Neural cell (in vitro differentiated cells): ENCODE results near the gene CST11. TPM values are rescaled to one million over a fixed set of nuclear protein-coding genes. Genes with fewer than 3 reads are reported as not detected.

Source experiments
- H2AFZ ChIP-seq: fragments of 200-600, 300-800 bp; sonication (generic), shearing (Covaris generic); 2 replicates; pipeline ENCODE4 v1.6.0; 2014; ENCODE audit warnings: low read depth, mild to moderate bottlenecking, antibody characterized with exemption, low read length, moderate library complexity
- H3F3A ChIP-seq: fragments of 200-600 bp; shearing (Covaris generic); 2 replicates; pipeline ENCODE4 v1.6.1; 2016; ENCODE audit warnings: mild to moderate bottlenecking, moderate library complexity, mixed read lengths, antibody characterized with exemption, low read length; ENCODE audit not compliant: insufficient read depth, poor library complexity, severe bottlenecking
- H3K27ac ChIP-seq: fragments of 200-600, 300-800 bp; sonication (generic), shearing (Covaris generic); 2 replicates; pipeline ENCODE4 v1.5.1; 2014; ENCODE audit warnings: mild to moderate bottlenecking, low read length, moderate library complexity
- H3K27me3 ChIP-seq: fragments of 300-800, 200-600 bp; sonication (generic), shearing (Covaris generic); 2 replicates; pipeline ENCODE4 v1.6.0; 2014; ENCODE audit warnings: mild to moderate bottlenecking, low read depth, low read length, moderate library complexity; ENCODE audit not compliant: insufficient read depth
- H3K36me3 ChIP-seq: fragments of 300-800, 200-600 bp; sonication (generic), shearing (Covaris generic); 2 replicates; pipeline ENCODE4 v1.5.1; 2014; ENCODE audit warnings: mild to moderate bottlenecking, antibody characterized with exemption, low read length, moderate library complexity; ENCODE audit not compliant: insufficient read depth
- H3K4me2 ChIP-seq: fragments of 300-800, 200-600 bp; sonication (generic), shearing (Covaris generic); 2 replicates; pipeline ENCODE4 v1.6.0; 2014; ENCODE audit warnings: mild to moderate bottlenecking, low read length
- H3K4me3 ChIP-seq: fragments of 300-800, 200-600 bp; sonication (generic), shearing (Covaris generic); 2 replicates; pipeline ENCODE4 v1.5.1; 2014; ENCODE audit warnings: mild to moderate bottlenecking, low read length, moderate library complexity
- H3K79me2 ChIP-seq: fragments of 200-600 bp; shearing (Covaris generic); replicated peaks from 2 replicates; pipeline ENCODE4 v1.6.0; 2014; ENCODE audit warnings: mild to moderate bottlenecking, low read length, moderate library complexity; ENCODE audit not compliant: insufficient read depth
- H3K9ac ChIP-seq: fragments of 300-800, 200-600 bp; sonication (generic), shearing (Covaris generic); 2 replicates; pipeline ENCODE4 v1.6.1; 2016; ENCODE audit warnings: mild to moderate bottlenecking, low read length, mixed read lengths
- H3K9me2 ChIP-seq: fragments of 200-600 bp; shearing (Covaris generic); 2 replicates; pipeline ENCODE4 v1.6.1; 2016; ENCODE audit warnings: mild to moderate bottlenecking, low read length, mixed read lengths; ENCODE audit not compliant: insufficient read depth
- H3K9me3 ChIP-seq: fragments of 200-600, 300-800 bp; sonication (generic), shearing (Covaris generic); 2 replicates; pipeline ENCODE4 v1.6.1; 2016; ENCODE audit warnings: mild to moderate bottlenecking, mixed run types, low read length, moderate library complexity, mixed read lengths
- H4K20me1 ChIP-seq: fragments of 200-600 bp; shearing (Covaris generic); 2 replicates; pipeline ENCODE4 v1.6.1; 2016; ENCODE audit warnings: mild to moderate bottlenecking, mixed run types; ENCODE audit not compliant: insufficient read depth
- EP300 ChIP-seq: fragments of 450-650 bp; conservative IDR thresholded peaks from 2 replicates; pipeline ENCODE4 v1.6.1; 2014; ENCODE audit warnings: antibody characterized with exemption, mild to moderate bottlenecking, moderate library complexity; ENCODE audit not compliant: poor library complexity, severe bottlenecking
- EZH2 ChIP-seq: fragments of 200-600, 300-800 bp; shearing (Covaris generic), sonication (generic); IDR thresholded peaks from 2 replicates; pipeline ENCODE4 v1.6.1; 2014; ENCODE audit warnings: antibody characterized with exemption, low read length, borderline replicate concordance, mild to moderate bottlenecking; ENCODE audit not compliant: insufficient read depth, poor library complexity, severe bottlenecking
- MXI1 ChIP-seq: fragments of 450-650 bp; conservative IDR thresholded peaks from 2 replicates; pipeline ENCODE4 v1.6.1; 2014; ENCODE audit warnings: antibody characterized with exemption, mild to moderate bottlenecking; ENCODE audit not compliant: poor library complexity, severe bottlenecking
- POLR2AphosphoS5 ChIP-seq: IDR thresholded peaks from 2 replicates; pipeline ENCODE4 v1.6.1; 2012
- RAD21 ChIP-seq: fragments of 450-650 bp; conservative IDR thresholded peaks from 2 replicates; pipeline ENCODE4 v1.6.1; 2014; ENCODE audit warnings: antibody characterized with exemption, mild to moderate bottlenecking, moderate library complexity
- SMC3 ChIP-seq: fragments of 450-650 bp; conservative IDR thresholded peaks from 2 replicates; pipeline ENCODE4 v1.6.1; 2014; ENCODE audit warnings: antibody characterized with exemption, mild to moderate bottlenecking, moderate library complexity; ENCODE audit not compliant: poor library complexity
- TAF1 ChIP-seq: IDR thresholded peaks from 2 replicates; pipeline ENCODE4 v1.6.1; 2012; ENCODE audit warnings: low read depth
- polyA plus RNA-seq: library from polyadenylated mRNA; depleted of rRNA; stranded (reverse); fragments of >200 nt; gene quantifications from 2 replicates; pipeline ENCODE4 v1.2.3, GENCODE V29; 2014
- TF ChIP-seq, protein P1 (sequence below): fragments of 450-650 bp; IDR thresholded peaks from 2 replicates; pipeline ENCODE4 v1.5.1; 2014; ENCODE audit warnings: antibody characterized with exemption, mild to moderate bottlenecking, moderate library complexity; ENCODE audit not compliant: poor library complexity, severe bottlenecking
- TF ChIP-seq, protein P2 (sequence below): IDR thresholded peaks from 2 replicates; pipeline ENCODE4 v1.6.1; 2012; ENCODE audit warnings: borderline replicate concordance

The CST11 gene
- polyA plus RNA-seq, 1 donor from 2014 or later: not detected

DNA sequence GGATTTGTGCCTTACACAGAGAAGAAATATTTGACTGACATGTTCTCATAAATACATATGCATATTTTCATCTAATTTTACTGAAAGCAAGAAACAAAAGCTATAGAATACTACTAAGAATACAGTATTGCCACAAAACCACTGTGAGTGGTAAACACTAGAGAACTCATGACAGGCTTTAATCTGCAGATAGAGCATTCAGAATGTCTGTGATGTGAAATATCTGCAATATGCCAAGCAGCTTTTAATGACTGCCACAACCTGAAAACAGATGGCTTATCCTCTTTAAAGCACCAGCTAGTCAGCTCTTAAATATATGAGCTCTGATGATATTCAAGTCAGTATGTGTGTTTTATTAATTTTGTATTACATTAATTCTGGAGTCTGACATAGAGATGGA, 34.8 kb downstream of the CST11 start:
- H4K20me1 ChIP-seq: no peaks in the 10 kb centered on the region
- H3K27me3 ChIP-seq: no peaks in the 10 kb centered on the region
- no peaks in the 10 kb centered on the region for H3K36me3 ChIP-seq
- no peaks in the 10 kb centered on the region for H3F3A ChIP-seq
- H3K9me3 ChIP-seq: no peaks in the 10 kb centered on the region
- H2AFZ ChIP-seq: no peak overlapping the region
- no peak overlapping the region for H3K4me3 ChIP-seq
- H3K9me2 ChIP-seq: no peaks in the 10 kb centered on the region
- H3K79me2 ChIP-seq: peaks cover 33% of the 10 kb centered on the region
- peak overlapping the region; percentile 13 for H3K9ac ChIP-seq
- TF ChIP-seq MXI1 (no peak), SMC3 (no peak), EZH2 (no peak), TAF1 (no peak), POLR2AphosphoS5 (no peak), EP300 (no peak)
- TF ChIP-seq, protein P1, sequence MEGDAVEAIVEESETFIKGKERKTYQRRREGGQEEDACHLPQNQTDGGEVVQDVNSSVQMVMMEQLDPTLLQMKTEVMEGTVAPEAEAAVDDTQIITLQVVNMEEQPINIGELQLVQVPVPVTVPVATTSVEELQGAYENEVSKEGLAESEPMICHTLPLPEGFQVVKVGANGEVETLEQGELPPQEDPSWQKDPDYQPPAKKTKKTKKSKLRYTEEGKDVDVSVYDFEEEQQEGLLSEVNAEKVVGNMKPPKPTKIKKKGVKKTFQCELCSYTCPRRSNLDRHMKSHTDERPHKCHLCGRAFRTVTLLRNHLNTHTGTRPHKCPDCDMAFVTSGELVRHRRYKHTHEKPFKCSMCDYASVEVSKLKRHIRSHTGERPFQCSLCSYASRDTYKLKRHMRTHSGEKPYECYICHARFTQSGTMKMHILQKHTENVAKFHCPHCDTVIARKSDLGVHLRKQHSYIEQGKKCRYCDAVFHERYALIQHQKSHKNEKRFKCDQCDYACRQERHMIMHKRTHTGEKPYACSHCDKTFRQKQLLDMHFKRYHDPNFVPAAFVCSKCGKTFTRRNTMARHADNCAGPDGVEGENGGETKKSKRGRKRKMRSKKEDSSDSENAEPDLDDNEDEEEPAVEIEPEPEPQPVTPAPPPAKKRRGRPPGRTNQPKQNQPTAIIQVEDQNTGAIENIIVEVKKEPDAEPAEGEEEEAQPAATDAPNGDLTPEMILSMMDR: no peak
- no peak overlapping the region for H3K27ac ChIP-seq
- no peak overlapping the region for H3K4me2 ChIP-seq

DNA sequence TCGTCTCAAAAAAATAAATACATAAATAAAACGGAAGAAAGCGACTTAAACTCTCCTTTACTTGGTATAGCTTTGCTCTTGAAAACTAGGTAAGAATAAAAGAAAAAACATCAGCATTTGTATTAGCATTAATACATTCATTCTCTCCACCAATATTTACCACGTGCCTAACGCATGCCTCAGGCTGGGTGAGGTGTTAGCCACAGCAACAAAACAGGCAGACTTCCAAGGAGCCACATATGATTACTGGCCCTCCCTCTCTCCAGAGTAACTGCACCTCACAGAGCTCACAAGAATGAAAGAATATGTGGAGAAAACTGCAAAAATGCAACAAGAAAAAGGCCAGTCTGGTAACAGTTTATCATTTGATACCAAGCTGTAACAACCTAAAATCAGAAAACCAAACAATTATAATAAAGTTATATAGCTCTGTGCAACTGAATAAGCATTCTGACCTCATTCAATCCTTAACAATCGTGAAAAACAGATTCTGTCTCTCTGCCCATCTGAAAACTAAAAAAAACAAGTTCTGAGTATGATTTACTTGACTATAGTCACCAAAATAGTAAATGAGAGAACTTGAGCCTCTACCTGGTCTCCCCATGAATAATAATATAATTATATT, 36.6 kb downstream of the CST11 start:
- Histone ChIP-seq H3K36me3 (no peaks in the 10 kb centered on the region), H2AFZ (no peak overlapping the region), H3K9me2 (no peaks in the 10 kb centered on the region), H3K79me2 (peaks cover 33% of the 10 kb centered on the region), H3K4me3 (no peak overlapping the region), H4K20me1 (no peaks in the 10 kb centered on the region), H3K9me3 (no peaks in the 10 kb centered on the region), H3K4me2 (no peak overlapping the region), H3K27ac (no peak overlapping the region), H3F3A (no peaks in the 10 kb centered on the region), H3K27me3 (no peaks in the 10 kb centered on the region), H3K9ac (no peak overlapping the region)
- TF ChIP-seq, protein P1: no peak
- TF ChIP-seq TAF1: no peak
- TF ChIP-seq EZH2: no peak
- no peak for TF ChIP-seq MXI1
- no peak for TF ChIP-seq RAD21
- TF ChIP-seq EP300: no peak
- TF ChIP-seq SMC3: no peak
- no peak for TF ChIP-seq POLR2AphosphoS5
- TF ChIP-seq, protein P2, sequence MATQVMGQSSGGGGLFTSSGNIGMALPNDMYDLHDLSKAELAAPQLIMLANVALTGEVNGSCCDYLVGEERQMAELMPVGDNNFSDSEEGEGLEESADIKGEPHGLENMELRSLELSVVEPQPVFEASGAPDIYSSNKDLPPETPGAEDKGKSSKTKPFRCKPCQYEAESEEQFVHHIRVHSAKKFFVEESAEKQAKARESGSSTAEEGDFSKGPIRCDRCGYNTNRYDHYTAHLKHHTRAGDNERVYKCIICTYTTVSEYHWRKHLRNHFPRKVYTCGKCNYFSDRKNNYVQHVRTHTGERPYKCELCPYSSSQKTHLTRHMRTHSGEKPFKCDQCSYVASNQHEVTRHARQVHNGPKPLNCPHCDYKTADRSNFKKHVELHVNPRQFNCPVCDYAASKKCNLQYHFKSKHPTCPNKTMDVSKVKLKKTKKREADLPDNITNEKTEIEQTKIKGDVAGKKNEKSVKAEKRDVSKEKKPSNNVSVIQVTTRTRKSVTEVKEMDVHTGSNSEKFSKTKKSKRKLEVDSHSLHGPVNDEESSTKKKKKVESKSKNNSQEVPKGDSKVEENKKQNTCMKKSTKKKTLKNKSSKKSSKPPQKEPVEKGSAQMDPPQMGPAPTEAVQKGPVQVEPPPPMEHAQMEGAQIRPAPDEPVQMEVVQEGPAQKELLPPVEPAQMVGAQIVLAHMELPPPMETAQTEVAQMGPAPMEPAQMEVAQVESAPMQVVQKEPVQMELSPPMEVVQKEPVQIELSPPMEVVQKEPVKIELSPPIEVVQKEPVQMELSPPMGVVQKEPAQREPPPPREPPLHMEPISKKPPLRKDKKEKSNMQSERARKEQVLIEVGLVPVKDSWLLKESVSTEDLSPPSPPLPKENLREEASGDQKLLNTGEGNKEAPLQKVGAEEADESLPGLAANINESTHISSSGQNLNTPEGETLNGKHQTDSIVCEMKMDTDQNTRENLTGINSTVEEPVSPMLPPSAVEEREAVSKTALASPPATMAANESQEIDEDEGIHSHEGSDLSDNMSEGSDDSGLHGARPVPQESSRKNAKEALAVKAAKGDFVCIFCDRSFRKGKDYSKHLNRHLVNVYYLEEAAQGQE: no peak
